B cell (primary cell): ENCODE measurements around the gene GC.

Source experiments
- EZH2 ChIP-seq: IDR thresholded peaks from 2 replicates; pipeline ENCODE4 v1.6.1; 2012; ENCODE audit warnings: borderline replicate concordance, low read depth, mild to moderate bottlenecking, moderate library complexity, low read length; ENCODE audit not compliant: insufficient read depth, poor library complexity, severe bottlenecking
- TF ChIP-seq, protein P1 (sequence below): fragments of 200-600 bp; IDR thresholded peaks from one replicate; pipeline ENCODE4 v1.8.0; 2022; ENCODE audit warnings: antibody characterized with exemption, mild to moderate bottlenecking

DNA sequence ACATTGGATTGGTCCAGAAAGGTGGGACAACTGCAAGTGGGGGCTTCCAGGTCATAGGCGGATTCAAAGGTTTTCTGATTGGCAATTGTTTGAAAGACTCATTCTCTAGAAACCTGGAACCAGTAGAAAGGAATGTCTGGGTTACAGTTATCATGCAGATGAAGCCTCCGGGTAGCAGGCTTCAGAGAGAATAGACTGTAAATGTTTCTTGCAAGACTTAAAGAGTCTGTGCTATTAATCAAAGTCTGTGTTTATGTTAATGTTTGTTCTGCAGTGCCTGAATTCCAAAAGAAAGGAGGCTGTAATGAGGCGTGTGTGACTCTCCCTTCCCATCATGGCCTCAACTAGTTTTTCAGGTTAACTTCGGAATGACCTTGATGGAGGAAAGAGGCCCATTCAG lies 43.9 kb upstream of the GC start:
- TF ChIP-seq EZH2, result no peak
- TF ChIP-seq, protein P1, sequence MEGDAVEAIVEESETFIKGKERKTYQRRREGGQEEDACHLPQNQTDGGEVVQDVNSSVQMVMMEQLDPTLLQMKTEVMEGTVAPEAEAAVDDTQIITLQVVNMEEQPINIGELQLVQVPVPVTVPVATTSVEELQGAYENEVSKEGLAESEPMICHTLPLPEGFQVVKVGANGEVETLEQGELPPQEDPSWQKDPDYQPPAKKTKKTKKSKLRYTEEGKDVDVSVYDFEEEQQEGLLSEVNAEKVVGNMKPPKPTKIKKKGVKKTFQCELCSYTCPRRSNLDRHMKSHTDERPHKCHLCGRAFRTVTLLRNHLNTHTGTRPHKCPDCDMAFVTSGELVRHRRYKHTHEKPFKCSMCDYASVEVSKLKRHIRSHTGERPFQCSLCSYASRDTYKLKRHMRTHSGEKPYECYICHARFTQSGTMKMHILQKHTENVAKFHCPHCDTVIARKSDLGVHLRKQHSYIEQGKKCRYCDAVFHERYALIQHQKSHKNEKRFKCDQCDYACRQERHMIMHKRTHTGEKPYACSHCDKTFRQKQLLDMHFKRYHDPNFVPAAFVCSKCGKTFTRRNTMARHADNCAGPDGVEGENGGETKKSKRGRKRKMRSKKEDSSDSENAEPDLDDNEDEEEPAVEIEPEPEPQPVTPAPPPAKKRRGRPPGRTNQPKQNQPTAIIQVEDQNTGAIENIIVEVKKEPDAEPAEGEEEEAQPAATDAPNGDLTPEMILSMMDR, result no peak
